HL-60 (cell line): Measurements from ENCODE around the gene GLA.

ENCODE experiments used
- POLR2AphosphoS5 ChIP-seq: IDR thresholded peaks from 2 replicates; pipeline ENCODE4 v1.6.1; 2012; ENCODE audit warnings: low read depth
- REST ChIP-seq: IDR thresholded peaks from 2 replicates; pipeline ENCODE4 v1.6.1; 2012; ENCODE audit warnings: low read depth; ENCODE audit not compliant: insufficient replicate concordance
- TF ChIP-seq, protein P1 (sequence below): IDR thresholded peaks from one replicate; pipeline ENCODE4 v1.5.1; 2011; ENCODE audit warnings: low read length, control low read depth, inconsistent platforms; ENCODE audit not compliant: insufficient read depth

GRCh38 chrX:101386542-101386885 lies 21.2 kb downstream of the GLA start:
- TF ChIP-seq, protein P1, sequence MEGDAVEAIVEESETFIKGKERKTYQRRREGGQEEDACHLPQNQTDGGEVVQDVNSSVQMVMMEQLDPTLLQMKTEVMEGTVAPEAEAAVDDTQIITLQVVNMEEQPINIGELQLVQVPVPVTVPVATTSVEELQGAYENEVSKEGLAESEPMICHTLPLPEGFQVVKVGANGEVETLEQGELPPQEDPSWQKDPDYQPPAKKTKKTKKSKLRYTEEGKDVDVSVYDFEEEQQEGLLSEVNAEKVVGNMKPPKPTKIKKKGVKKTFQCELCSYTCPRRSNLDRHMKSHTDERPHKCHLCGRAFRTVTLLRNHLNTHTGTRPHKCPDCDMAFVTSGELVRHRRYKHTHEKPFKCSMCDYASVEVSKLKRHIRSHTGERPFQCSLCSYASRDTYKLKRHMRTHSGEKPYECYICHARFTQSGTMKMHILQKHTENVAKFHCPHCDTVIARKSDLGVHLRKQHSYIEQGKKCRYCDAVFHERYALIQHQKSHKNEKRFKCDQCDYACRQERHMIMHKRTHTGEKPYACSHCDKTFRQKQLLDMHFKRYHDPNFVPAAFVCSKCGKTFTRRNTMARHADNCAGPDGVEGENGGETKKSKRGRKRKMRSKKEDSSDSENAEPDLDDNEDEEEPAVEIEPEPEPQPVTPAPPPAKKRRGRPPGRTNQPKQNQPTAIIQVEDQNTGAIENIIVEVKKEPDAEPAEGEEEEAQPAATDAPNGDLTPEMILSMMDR = no peak
- TF ChIP-seq REST (no peak), POLR2AphosphoS5 (no peak)
